Fibroblast of lung (primary cell): Measurements from ENCODE around the gene DYRK1A.

ENCODE experiments used
- CTCF ChIP-seq, 2 donors: IDR thresholded peaks in 1 of 2; conservative IDR thresholded peaks in 1 of 2; 1 replicate in 1 of 2; 2 replicates in 1 of 2; pipeline ENCODE4 v1.5.1; 2011 to 2012; ENCODE audit warnings: low read length in 2 of 2, control low read depth in 1 of 2, inconsistent platforms in 1 of 2, low read depth in 1 of 2, mild to moderate bottlenecking in 1 of 2
- EZH2 ChIP-seq: IDR thresholded peaks from 2 replicates; pipeline ENCODE4 v1.5.1; 2012; ENCODE audit warnings: low read length, control low read depth, mild to moderate bottlenecking; ENCODE audit errors: missing control alignments

GRCh38 chr21:37534431-37534830 is 167.9 kb downstream of the DYRK1A start:
- no peak for TF ChIP-seq CTCF (conservative IDR thresholded peaks at IDR 0.05 in 1 of 2, IDR thresholded peaks at IDR 0.05 in 1 of 2; ENCODE audit: low read depth in 1 of 2, low read length in 2 of 2)
- TF ChIP-seq EZH2: no peak
